Right lobe of liver (tissue), 4 donors: Measurements from ENCODE around the gene PPP1R8.

Experiments
- CTCF ChIP-seq, 4 donors: fragments of 200-600 bp in 3 of 4; fragments of 450-650 bp in 1 of 4; IDR thresholded peaks; one replicate each; pipeline versions ENCODE4 v1.5.1 to v1.8.0; 2016 to 2022; ENCODE audit warnings: antibody characterized with exemption in 4 of 4, mild to moderate bottlenecking in 2 of 4
- POLR2A ChIP-seq: fragments of 450-650 bp; IDR thresholded peaks from one replicate; pipeline ENCODE4 v1.6.1; 2017; ENCODE audit warnings: antibody characterized with exemption, mild to moderate bottlenecking
- donor health status: DM: no; HTN: no; CAD: no.
- donor health status: DM: no; HTN: no; CAD: no.
- donor health status: DM: no; HTN: yes; CAD: no.

GRCh38 chr1:27858949-27859576, 28.5 kb downstream of the PPP1R8 start:
- TF ChIP-seq CTCF (IDR thresholded peaks at IDR 0.05) (no peak), POLR2A (no peak)
